Thyroid gland (tissue), 4 donors: ENCODE measurements around the gene CCDC78.

Experiments used
- POLR2A ChIP-seq, 2 donors: fragments of 450-650 bp; IDR thresholded peaks; one replicate each; pipeline ENCODE4 v1.6.1; 2017; ENCODE audit warnings: antibody characterized with exemption in 2 of 2, mild to moderate bottlenecking in 2 of 2, moderate library complexity in 1 of 2
- TF ChIP-seq, protein P1 (sequence below), 6 experiments: fragments of 200-600 bp in 3 of 6; fragments of 450-650 bp in 3 of 6; sonication (generic) in 3 of 6; IDR thresholded peaks; one replicate each; pipeline ENCODE4 v1.5.1; 2016 to 2019; ENCODE audit warnings: antibody characterized with exemption in 6 of 6, mild to moderate bottlenecking in 2 of 6, inconsistent platforms in 1 of 6, moderate library complexity in 1 of 6

- TF ChIP-seq POLR2A (IDR thresholded peaks at IDR 0.05) = no peak
- TF ChIP-seq, protein P1, sequence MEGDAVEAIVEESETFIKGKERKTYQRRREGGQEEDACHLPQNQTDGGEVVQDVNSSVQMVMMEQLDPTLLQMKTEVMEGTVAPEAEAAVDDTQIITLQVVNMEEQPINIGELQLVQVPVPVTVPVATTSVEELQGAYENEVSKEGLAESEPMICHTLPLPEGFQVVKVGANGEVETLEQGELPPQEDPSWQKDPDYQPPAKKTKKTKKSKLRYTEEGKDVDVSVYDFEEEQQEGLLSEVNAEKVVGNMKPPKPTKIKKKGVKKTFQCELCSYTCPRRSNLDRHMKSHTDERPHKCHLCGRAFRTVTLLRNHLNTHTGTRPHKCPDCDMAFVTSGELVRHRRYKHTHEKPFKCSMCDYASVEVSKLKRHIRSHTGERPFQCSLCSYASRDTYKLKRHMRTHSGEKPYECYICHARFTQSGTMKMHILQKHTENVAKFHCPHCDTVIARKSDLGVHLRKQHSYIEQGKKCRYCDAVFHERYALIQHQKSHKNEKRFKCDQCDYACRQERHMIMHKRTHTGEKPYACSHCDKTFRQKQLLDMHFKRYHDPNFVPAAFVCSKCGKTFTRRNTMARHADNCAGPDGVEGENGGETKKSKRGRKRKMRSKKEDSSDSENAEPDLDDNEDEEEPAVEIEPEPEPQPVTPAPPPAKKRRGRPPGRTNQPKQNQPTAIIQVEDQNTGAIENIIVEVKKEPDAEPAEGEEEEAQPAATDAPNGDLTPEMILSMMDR (IDR thresholded peaks at IDR 0.05) = no peak
Measured at GRCh38 chr16:714079-714478, 12.2 kb downstream of the CCDC78 start.
